Measurements from ENCODE around the gene AFF1.

- TF ChIP-seq CTCF (conservative IDR thresholded peaks at IDR 0.05 in 1 of 2, IDR thresholded peaks at IDR 0.05 in 1 of 2; ENCODE audit: extremely low read depth in 1 of 2, insufficient read depth in 1 of 2, low read depth in 1 of 2, low read length in 2 of 2) (no peak), EZH2 (IDR thresholded peaks at IDR 0.05; ENCODE audit: borderline replicate concordance, low read length) (no peak)
Measured at GRCh38 chr4:87017580-87018342, 83.0 kb downstream of the AFF1 start.

Measured in mammary epithelial cell (primary cell).